OCI-LY3 (cell line): ENCODE data around the gene RIBC2.

Experiments used
- EZH2phosphoT487 ChIP-seq: fragments of 200-600 bp; shearing (Covaris generic); IDR thresholded peaks from 2 replicates; pipeline ENCODE4 v1.6.1; 2018; ENCODE audit warnings: antibody characterized with exemption, mixed run types, low read depth
- TF ChIP-seq, protein P1 (sequence below): fragments of 200-600, 300-600 bp; sonication (generic); IDR thresholded peaks from 2 replicates; pipeline ENCODE4 v1.5.1; 2014; ENCODE audit warnings: antibody characterized with exemption, low read length, low read depth

DNA sequence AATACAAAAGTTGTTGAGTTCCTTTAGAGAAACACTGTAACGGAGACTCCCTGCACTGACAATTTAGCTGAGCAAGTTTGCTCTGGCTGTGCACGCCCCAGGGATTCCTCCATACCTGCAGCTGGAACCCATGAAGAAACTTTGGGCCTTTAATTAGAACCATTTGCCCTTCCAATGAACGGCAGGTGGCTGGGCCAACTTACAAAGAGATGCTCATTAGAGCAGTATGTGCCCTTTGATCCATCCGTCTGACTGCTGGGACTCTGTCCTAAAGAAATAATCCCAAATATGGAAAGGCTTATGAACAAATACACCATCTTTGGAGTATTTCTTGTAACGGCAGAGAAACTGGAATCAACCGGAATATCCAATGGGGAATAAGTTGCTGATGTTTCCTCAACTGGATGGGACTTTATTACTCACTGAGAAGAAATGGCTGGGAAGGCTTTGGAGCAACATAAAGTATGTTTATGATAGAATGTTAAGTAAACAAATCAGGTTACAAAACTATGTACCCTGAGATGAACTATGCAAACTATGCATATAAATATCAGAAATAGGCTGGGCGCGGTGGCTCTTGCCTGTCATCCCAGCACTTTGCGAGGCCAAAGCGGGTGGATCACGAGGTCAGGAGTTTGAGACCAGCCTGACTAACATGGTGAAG is 64.7 kb downstream of the RIBC2 start:
- TF ChIP-seq, protein P1, sequence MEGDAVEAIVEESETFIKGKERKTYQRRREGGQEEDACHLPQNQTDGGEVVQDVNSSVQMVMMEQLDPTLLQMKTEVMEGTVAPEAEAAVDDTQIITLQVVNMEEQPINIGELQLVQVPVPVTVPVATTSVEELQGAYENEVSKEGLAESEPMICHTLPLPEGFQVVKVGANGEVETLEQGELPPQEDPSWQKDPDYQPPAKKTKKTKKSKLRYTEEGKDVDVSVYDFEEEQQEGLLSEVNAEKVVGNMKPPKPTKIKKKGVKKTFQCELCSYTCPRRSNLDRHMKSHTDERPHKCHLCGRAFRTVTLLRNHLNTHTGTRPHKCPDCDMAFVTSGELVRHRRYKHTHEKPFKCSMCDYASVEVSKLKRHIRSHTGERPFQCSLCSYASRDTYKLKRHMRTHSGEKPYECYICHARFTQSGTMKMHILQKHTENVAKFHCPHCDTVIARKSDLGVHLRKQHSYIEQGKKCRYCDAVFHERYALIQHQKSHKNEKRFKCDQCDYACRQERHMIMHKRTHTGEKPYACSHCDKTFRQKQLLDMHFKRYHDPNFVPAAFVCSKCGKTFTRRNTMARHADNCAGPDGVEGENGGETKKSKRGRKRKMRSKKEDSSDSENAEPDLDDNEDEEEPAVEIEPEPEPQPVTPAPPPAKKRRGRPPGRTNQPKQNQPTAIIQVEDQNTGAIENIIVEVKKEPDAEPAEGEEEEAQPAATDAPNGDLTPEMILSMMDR = no peak
- TF ChIP-seq EZH2phosphoT487 = no peak
